Ishikawa (cell line): Measurements from ENCODE around the gene VASN.

Experiments
- EP300 ChIP-seq: IDR thresholded peaks from 2 replicates; pipeline ENCODE4 v1.6.1; 2012; ENCODE audit warnings: borderline replicate concordance
- TAF1 ChIP-seq: IDR thresholded peaks from 2 replicates; pipeline ENCODE4 v1.6.1; 2012; ENCODE audit warnings: low read depth, mild to moderate bottlenecking

DNA sequence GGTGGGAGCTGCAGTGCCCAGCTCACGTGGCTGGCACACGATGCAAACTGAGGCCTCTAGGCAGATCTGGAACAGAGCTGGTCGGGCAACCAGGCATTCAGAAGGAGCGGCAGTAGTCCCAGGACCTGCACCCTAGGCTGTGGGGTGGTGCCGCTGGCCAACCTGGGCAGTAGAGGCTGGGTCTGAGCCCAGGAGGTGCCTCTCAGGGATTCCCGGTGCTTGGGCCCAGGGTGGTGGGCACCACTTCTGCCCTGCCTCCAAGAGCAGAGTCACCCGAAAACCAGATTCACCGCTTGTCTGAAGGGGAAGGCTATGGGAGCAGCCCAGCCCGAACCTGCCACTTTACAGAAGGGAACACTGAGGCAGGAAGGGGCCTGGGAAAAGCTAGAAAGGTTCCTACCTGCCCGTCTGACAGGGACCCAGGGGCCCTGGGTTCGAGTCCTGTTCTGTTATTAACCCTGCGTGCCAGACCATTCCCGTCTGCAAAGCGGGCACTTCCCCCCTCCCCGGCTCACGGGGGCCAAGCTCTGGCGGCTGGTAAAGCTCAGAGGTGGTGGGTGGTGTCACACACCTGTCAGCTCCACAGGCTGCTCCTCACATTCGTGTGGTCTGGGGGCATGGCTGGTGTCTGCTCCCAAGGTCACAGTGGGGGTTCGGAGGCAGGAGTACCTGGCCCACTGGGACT lies 38.9 kb upstream of the VASN start:
- TF ChIP-seq EP300 = no peak
- TF ChIP-seq TAF1 = no peak
